ENCODE results near the gene FOXP1. TPM values are rescaled to one million over a fixed set of nuclear protein-coding genes. Genes with fewer than 3 reads are reported as not detected.

The FOXP1 gene
- total RNA-seq, 1 donor from 2014 or later: 33.2 TPM

- DNase-seq (ENCODE audit: low read depth) (peak; percentile 64), FAIRE-seq (no peak)
- Histone ChIP-seq H3K27me3 (ENCODE audit: control insufficient read depth, insufficient read depth, low read length) (no peaks in the 10 kb centered on the region), H3K4me3 (ENCODE audit: low read depth, low read length) (no peak overlapping the region), H3K36me3 (ENCODE audit: control insufficient read depth, insufficient read depth, low read length) (no peaks in the 10 kb centered on the region)
- TF ChIP-seq CTCF (IDR thresholded peaks at IDR 0.05; ENCODE audit: insufficient read depth, low read length, severe bottlenecking): no peak
Observed at GRCh38 chr3:71578054-71578751, 5.3 kb downstream of the FOXP1 start.

- no peak for TF ChIP-seq CTCF (IDR thresholded peaks at IDR 0.05; ENCODE audit: insufficient read depth, low read length, severe bottlenecking)
- H3K36me3 ChIP-seq (ENCODE audit: control insufficient read depth, insufficient read depth, low read length): no peaks in the 10 kb centered on the region
- H3K4me3 ChIP-seq (ENCODE audit: low read depth, low read length): no peak overlapping the region
- H3K27me3 ChIP-seq (ENCODE audit: control insufficient read depth, insufficient read depth, low read length): no peaks in the 10 kb centered on the region
- FAIRE-seq (no peak), DNase-seq (ENCODE audit: low read depth) (no peak)
Observed at GRCh38 chr3:71577011-71577410, 6.5 kb downstream of the FOXP1 start.

- no peak overlapping the region for H3K4me3 ChIP-seq (ENCODE audit: low read depth, low read length)
- no peaks in the 10 kb centered on the region for H3K27me3 ChIP-seq (ENCODE audit: control insufficient read depth, insufficient read depth, low read length)
- no peak for TF ChIP-seq CTCF (IDR thresholded peaks at IDR 0.05; ENCODE audit: insufficient read depth, low read length, severe bottlenecking)
- H3K36me3 ChIP-seq (ENCODE audit: control insufficient read depth, insufficient read depth, low read length): no peaks in the 10 kb centered on the region
- DNase-seq (ENCODE audit: low read depth) (no peak), FAIRE-seq (peak; percentile 90)
Observed at GRCh38 chr3:71575433-71575832, 8.1 kb downstream of the FOXP1 start.

GRCh38 chr3:71573181-71573580 lies 10.3 kb downstream of the FOXP1 start:
- TF ChIP-seq CTCF (IDR thresholded peaks at IDR 0.05; ENCODE audit: insufficient read depth, low read length, severe bottlenecking): no peak
- FAIRE-seq: no peak

GRCh38 chr3:71570546-71570945 lies 13.0 kb downstream of the FOXP1 start:
- no peak for TF ChIP-seq CTCF (IDR thresholded peaks at IDR 0.05; ENCODE audit: insufficient read depth, low read length, severe bottlenecking)
- Histone ChIP-seq H3K27me3 (ENCODE audit: control insufficient read depth, insufficient read depth, low read length) (no peaks in the 10 kb centered on the region), H3K36me3 (ENCODE audit: control insufficient read depth, insufficient read depth, low read length) (no peaks in the 10 kb centered on the region), H3K4me3 (ENCODE audit: low read depth, low read length) (no peak overlapping the region)
- DNase-seq (ENCODE audit: low read depth) (no peak), FAIRE-seq (no peak)

More at GRCh38 chr3:71573181-71573580, 10.3 kb downstream of the FOXP1 start:
- no peak for DNase-seq (ENCODE audit: low read depth)
- Histone ChIP-seq H3K27me3 (ENCODE audit: control insufficient read depth, insufficient read depth, low read length) (no peaks in the 10 kb centered on the region), H3K36me3 (ENCODE audit: control insufficient read depth, insufficient read depth, low read length) (no peaks in the 10 kb centered on the region), H3K4me3 (ENCODE audit: low read depth, low read length) (no peak overlapping the region)

- H3K36me3 ChIP-seq (ENCODE audit: control insufficient read depth, insufficient read depth, low read length): no peaks in the 10 kb centered on the region
- no peak for TF ChIP-seq CTCF (IDR thresholded peaks at IDR 0.05; ENCODE audit: insufficient read depth, low read length, severe bottlenecking)
- H3K4me3 ChIP-seq (ENCODE audit: low read depth, low read length): no peak overlapping the region
- DNase-seq (ENCODE audit: low read depth) (no peak), FAIRE-seq (no peak)
- no peaks in the 10 kb centered on the region for H3K27me3 ChIP-seq (ENCODE audit: control insufficient read depth, insufficient read depth, low read length)
Observed at GRCh38 chr3:71568207-71568606, 15.3 kb downstream of the FOXP1 start.

Data from bronchial epithelial cell (primary cell).